PC-3 (cell line): ENCODE data around the gene P3H3. TPM values are rescaled to one million over a fixed set of nuclear protein-coding genes. Genes with fewer than 3 reads are reported as not detected.

Source experiments
- ATAC-seq: fragments of 200-7000 bp; cut with Tn5 transposase; 2 replicates; pipeline ENCODE4 v1.9.1; 2020; ENCODE audit warnings: mild to moderate bottlenecking, moderate library complexity
- Bru-seq: library from RNA; stranded (reverse); fragments of 400-500 nt; gene quantifications from one replicate; lab custom pipeline; 2021; lab: Mats Ljungman, UMichigan
- BruChase-seq, 2 experiments: library from RNA; stranded (reverse); fragments of 400-500 nt; gene quantifications; one replicate each; lab custom pipeline; 2021; lab: Mats Ljungman, UMichigan
- BruUV-seq: library from RNA; stranded (reverse); fragments of 400-500 nt; replicated peaks from 2 replicates; lab custom pipeline; 2021; lab: Mats Ljungman, UMichigan
- CTCF ChIA-PET: fragments of 300-600 bp; sonication (Branson Sonifier 250); formaldehyde crosslinking; loops from one replicate; lab custom pipeline; 2022; ENCODE audit warnings: antibody characterized with exemption; lab: Charles Lee
- POLR2A ChIA-PET: fragments of 300-600 bp; sonication (Branson Sonifier 250); formaldehyde crosslinking; loops from one replicate; lab custom pipeline; 2022; ENCODE audit warnings: antibody characterized with exemption; ENCODE audit not compliant: unreplicated experiment; lab: Charles Lee
- DNase-seq: peaks from one replicate; pipeline ENCODE4 v3.0.0-alpha.2; 2015
- H2AFZ ChIP-seq: fragments of 300-600 bp; sonication (generic); 2 replicates; pipeline ENCODE4 v1.6.0; 2016; ENCODE audit warnings: antibody characterized with exemption, low read length
- H3F3A ChIP-seq: fragments of 300-600 bp; sonication (generic); one replicate; pipeline ENCODE4 v1.6.0; 2017; ENCODE audit warnings: antibody characterized with exemption, low read length, control low read depth, mild to moderate bottlenecking; ENCODE audit not compliant: unreplicated experiment
- H3K27ac ChIP-seq: fragments of 300-600 bp; sonication (generic); 2 replicates; pipeline ENCODE4 v1.5.1; 2016; ENCODE audit warnings: mild to moderate bottlenecking, low read length
- H3K27me3 ChIP-seq: fragments of 300-600 bp; sonication (generic); 2 replicates; pipeline ENCODE4 v1.6.1; 2016; ENCODE audit warnings: low read length, mixed read lengths
- H3K36me3 ChIP-seq: fragments of 300-600 bp; sonication (generic); 2 replicates; pipeline ENCODE4 v1.6.1; 2016; ENCODE audit warnings: low read depth, mixed run types, low read length, mixed read lengths
- H3K4me1 ChIP-seq: fragments of 300-600 bp; sonication (generic); 2 replicates; pipeline ENCODE4 v1.5.1; 2016; ENCODE audit warnings: low read length; ENCODE audit not compliant: insufficient read depth
- H3K4me2 ChIP-seq: fragments of 300-600 bp; sonication (generic); 2 replicates; pipeline ENCODE4 v1.6.0; 2016; ENCODE audit warnings: low read length
- H3K4me3 ChIP-seq: fragments of 300-600 bp; sonication (generic); 2 replicates; pipeline ENCODE4 v1.5.1; 2016; ENCODE audit warnings: mild to moderate bottlenecking, low read length, mixed read lengths
- H3K79me2 ChIP-seq: fragments of 300-600 bp; sonication (generic); 2 replicates; pipeline ENCODE4 v1.6.1; 2017; ENCODE audit warnings: low read length, mixed read lengths
- H3K9ac ChIP-seq: fragments of 300-600 bp; sonication (generic); 2 replicates; pipeline ENCODE4 v1.6.0; 2016; ENCODE audit warnings: mild to moderate bottlenecking, low read length
- H3K9me2 ChIP-seq: fragments of 300-600 bp; sonication (generic); replicated peaks from 2 replicates; pipeline ENCODE4 v1.6.1; 2016; ENCODE audit warnings: mixed run types, low read length, mixed read lengths
- H3K9me3 ChIP-seq: fragments of 300-600 bp; sonication (generic); 2 replicates; pipeline ENCODE4 v1.6.1; 2016; ENCODE audit warnings: low read length, mixed read lengths
- H4K20me1 ChIP-seq: fragments of 300-600 bp; sonication (generic); 2 replicates; pipeline ENCODE4 v1.6.1; 2016; ENCODE audit warnings: low read length, mixed read lengths
- CTCF ChIP-seq: fragments of 300-600 bp; sonication (generic); conservative IDR thresholded peaks from 2 replicates; pipeline ENCODE4 v1.5.1; 2017; ENCODE audit warnings: antibody characterized with exemption, low read depth, mild to moderate bottlenecking, low read length
- EZH2 ChIP-seq: fragments of 300-600 bp; sonication (generic); IDR thresholded peaks from one replicate; pipeline ENCODE4 v1.6.1; 2017; ENCODE audit warnings: antibody characterized with exemption, mild to moderate bottlenecking, low read length; ENCODE audit not compliant: unreplicated experiment
- EZH2phosphoT487 ChIP-seq: fragments of 300-600 bp; sonication (generic); IDR thresholded peaks from 2 replicates; pipeline ENCODE4 v1.6.1; 2018; ENCODE audit warnings: mild to moderate bottlenecking, antibody characterized with exemption, low read length, borderline replicate concordance
- intact Hi-C: fragments of 100-400 bp; cut with micrococcal nuclease; formaldehyde crosslinking; loops from 2 replicates; pipeline ENCODE4 v1.9.0; 2023
- long read RNA-seq: library from polyadenylated mRNA; unstranded; transcript quantifications from one replicate; pipeline ENCODE4 v2.0.0, GENCODE V29; 2021; ENCODE audit not compliant: unreplicated experiment
- total RNA-seq: library from RNA; depleted of rRNA; stranded (reverse); fragments of >200 nt; gene quantifications from 2 replicates; pipeline ENCODE4 v1.2.3, GENCODE V29; 2014; rRNA removed

Gene P3H3
- total RNA-seq: 9.3 and 24.4 TPM in 2 replicates
- percentile 33 among the genes with signal in this experiment for Bru-seq, nascent RNA
- BruChase-seq, experiment 1, labeled RNA remaining after a 6-hour chase: percentile 41 among the genes with signal in this experiment
- BruChase-seq, experiment 2, labeled RNA remaining after a 2-hour chase: percentile 43 among the genes with signal in this experiment
- long read RNA-seq, transcript P3H3-201 (15 exons, 2,632 nt): major isoform, 6 of 15 reads
- long read RNA-seq, partial matches to known transcripts: 6 of 15 reads
- long read RNA-seq, other reads (novel, unspliced or antisense): 3 of 15 reads

GRCh38 chr12:6827982-6828780 lies at the start of gene P3H3:
P3H3 (plus strand) TSS chr12:6828407; CDS start chr12:6828441, 34 bp downstream.
- ATAC-seq (no peak), DNase-seq (no peak)
- no peaks in the 10 kb centered on the region for H3F3A ChIP-seq
- no peaks in the 10 kb centered on the region for H3K79me2 ChIP-seq
- peak within 1 kb of the TSS; percentile 76 for H2AFZ ChIP-seq
- TF ChIP-seq EZH2 (no peak), EZH2phosphoT487 (no peak), CTCF (no peak)
- H3K9me3 ChIP-seq: no peaks in the 10 kb centered on the region
- BruUV-seq: no TSS peak
- no peaks in the 10 kb centered on the region for H4K20me1 ChIP-seq
- no peaks in the 10 kb centered on the region for H3K36me3 ChIP-seq
- intact Hi-C loops: no loop called here
- peaks cover 5% of the 10 kb centered on the region; the same call in 1 of the 2 replicates for H3K4me1 ChIP-seq
- H3K4me2 ChIP-seq: peak within 1 kb of the TSS; percentile 86
- no peaks in the 10 kb centered on the region for H3K9me2 ChIP-seq
- ChIA-PET CTCF (no interaction called here), POLR2A (no interaction called here)
- H3K9ac ChIP-seq: peak within 1 kb of the TSS; percentile 22; the same call in 1 of the 2 replicates
- H3K27ac ChIP-seq: no peak within 1 kb of the TSS
- peak within 1 kb of the TSS; percentile 67 for H3K4me3 ChIP-seq
- no peaks in the 10 kb centered on the region for H3K27me3 ChIP-seq

- BruUV-seq: no TSS peak
- Histone ChIP-seq H3K27me3 (no peaks in the 10 kb centered on the region), H3K9me3 (no peaks in the 10 kb centered on the region), H3K4me1 (peaks cover 4% of the 10 kb centered on the region; the same call in 1 of the 2 replicates), H3F3A (no peaks in the 10 kb centered on the region), H3K27ac (no peak overlapping the region), H3K4me2 (peak overlapping the region; percentile 87), H2AFZ (peak overlapping the region; percentile 85), H3K4me3 (peak overlapping the region; percentile 68), H3K9me2 (no peaks in the 10 kb centered on the region), H3K79me2 (no peaks in the 10 kb centered on the region), H4K20me1 (no peaks in the 10 kb centered on the region), H3K9ac (0 out of 2 replicates have a peak overlapping the region, but pooled peaks have one; percentile 41), H3K36me3 (no peaks in the 10 kb centered on the region)
- intact Hi-C loops: loop anchor here (1.0 kb wide), 2 partner anchors 26 to 44 kb away; partner anchors contain the start of gene MLF2
- ChIA-PET CTCF (interaction anchor here (0.6 kb wide), 6 partner anchors 12 to 565 kb away, joined by 4 to 10 read pairs (median 7); no protein-coding TSS in a partner anchor), POLR2A (interaction anchor here (0.6 to 1.0 kb wide), 2 partner anchors 25 to 89 kb away, joined by 7 to 16 read pairs; partner anchors contain the start of gene ZNF384)
- DNase-seq: peak; percentile 91
- peak; percentile 95 for ATAC-seq
- TF ChIP-seq EZH2phosphoT487 (no peak), CTCF (peak; percentile 87), EZH2 (no peak)
Observed at GRCh38 chr12:6778574-6779550, 49.3 kb upstream of the P3H3 start.
